ENCODE results near the gene RBM23.

Gene RBM23

GRCh38 chr14:22885975-22886374 lies 33.0 kb downstream of the RBM23 start:
- DNase-seq (ENCODE audit: low spot score) = no peak

DNA sequence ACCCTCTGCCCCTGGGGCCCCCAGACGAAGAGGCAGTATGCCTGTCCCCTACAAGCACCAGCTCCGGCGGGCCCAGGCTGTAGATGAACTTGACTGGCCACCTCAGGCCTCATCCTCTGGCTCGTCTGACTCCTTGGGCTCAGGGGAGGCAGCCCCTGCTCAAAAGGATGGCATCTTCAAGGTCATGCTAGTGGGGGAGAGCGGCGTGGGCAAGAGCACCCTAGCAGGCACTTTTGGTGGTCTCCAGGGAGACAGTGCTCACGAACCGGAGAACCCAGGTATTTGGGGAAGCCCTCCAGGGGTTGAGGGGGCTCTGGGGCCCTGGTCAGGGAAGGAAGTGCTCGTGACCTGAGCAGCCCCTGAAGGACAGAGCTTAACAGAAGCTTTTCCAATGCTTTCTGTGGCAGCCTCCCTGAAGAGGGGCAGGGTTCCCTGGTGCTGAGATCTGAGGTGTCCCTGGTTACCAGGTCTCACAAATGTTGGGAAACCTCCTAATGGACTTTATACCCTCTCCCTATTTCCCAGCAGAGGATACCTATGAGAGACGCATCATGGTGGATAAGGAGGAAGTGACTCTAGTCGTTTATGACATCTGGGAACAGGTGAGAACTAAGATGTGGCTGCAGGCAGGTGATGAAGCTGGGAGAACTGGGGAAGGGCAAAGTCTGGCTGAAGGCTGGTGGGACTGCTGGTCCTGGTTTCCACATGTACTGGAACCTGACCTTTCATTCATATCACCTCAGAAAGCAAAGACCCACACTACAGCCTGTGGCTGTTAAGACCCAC lies 34.0 kb downstream of the RBM23 start:
- no peak for DNase-seq (ENCODE audit: low spot score)

- DNase-seq (ENCODE audit: low spot score) = no peak
Observed at GRCh38 chr14:22884076-22884737, 34.7 kb downstream of the RBM23 start.

- DNase-seq (ENCODE audit: low spot score) = no peak
Observed at GRCh38 chr14:22883173-22883976, 35.6 kb downstream of the RBM23 start, which contains the start of gene REM2. TSS of gene REM2 (plus strand) at chr14:22883222. CDS start at chr14:22883288, 66 bp downstream.

DNA sequence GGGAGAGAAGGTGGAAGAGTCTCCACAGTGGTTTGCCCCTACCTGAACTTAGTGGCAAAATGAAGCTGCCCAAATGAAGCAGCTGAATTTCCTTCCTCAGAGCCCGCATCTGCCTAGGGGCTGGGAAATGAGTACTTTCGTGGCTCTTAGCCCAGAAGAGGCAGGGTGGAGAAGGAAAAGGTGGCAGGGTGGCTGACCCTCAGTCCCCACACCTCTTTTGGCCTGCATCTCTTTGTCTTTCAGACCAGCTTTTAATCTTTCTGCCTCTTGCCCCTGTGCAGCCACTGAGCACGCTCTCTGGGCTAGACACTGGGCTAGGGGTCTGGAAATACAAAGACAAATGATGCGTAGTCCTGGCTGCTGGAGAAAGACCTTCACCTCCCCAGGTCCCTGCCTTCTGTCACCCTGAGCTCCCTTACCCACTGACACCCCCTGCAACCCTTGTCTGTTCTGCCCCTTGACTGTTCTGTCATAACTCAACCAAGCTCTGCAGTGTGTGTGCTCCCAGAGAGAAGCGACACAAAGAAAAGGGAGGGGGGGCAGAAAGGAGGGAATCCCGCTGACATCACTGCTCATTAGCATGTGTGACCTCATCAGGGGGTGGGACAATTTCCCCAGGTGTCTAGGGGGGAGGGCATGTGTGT lies 36.3 kb downstream of the RBM23 start:
- DNase-seq (ENCODE audit: low spot score) = peak; percentile 59

- DNase-seq (ENCODE audit: low spot score) = no peak
Observed at GRCh38 chr14:22882064-22882463, 36.9 kb downstream of the RBM23 start.

GRCh38 chr14:22878271-22879246 lies 40.4 kb downstream of the RBM23 start:
- no peak for DNase-seq (ENCODE audit: low spot score)

DNA sequence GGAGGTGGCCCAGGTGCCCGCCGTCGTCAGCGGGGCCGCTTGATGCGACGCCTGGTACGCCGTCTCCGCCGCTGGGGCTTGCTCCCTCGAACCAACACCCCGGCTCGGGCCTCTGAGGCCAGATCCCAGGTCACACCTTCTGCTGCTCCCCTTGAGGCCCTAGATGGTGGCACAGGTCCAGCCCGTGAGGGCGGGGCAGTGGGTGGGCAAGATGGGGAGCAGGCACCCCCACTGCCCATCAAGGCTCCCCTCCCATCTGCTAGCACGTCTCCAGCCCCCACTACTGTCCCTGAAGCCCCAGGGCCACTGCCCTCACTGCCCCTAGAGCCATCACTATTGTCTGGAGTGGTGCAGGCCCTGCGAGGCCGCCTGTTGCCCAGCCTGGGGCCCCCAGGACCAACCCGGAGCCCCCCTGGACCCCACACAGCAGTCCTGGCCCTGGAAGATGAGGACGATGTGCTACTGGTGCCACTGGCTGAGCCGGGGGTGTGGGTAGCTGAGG lies 41.9 kb downstream of the RBM23 start:
- DNase-seq (ENCODE audit: low spot score) = no peak

DNA sequence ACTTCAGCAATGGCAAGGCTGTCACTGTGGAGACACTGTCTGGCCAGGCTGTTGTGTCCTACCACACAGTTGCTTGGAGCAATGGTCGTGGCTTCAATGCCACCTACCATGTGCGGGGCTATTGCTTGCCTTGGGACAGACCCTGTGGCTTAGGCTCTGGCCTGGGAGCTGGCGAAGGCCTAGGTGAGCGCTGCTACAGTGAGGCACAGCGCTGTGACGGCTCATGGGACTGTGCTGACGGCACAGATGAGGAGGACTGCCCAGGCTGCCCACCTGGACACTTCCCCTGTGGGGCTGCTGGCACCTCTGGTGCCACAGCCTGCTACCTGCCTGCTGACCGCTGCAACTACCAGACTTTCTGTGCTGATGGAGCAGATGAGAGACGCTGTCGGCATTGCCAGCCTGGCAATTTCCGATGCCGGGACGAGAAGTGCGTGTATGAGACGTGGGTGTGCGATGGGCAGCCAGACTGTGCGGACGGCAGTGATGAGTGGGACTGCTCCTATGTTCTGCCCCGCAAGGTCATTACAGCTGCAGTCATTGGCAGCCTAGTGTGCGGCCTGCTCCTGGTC lies 43.1 kb downstream of the RBM23 start:
- no peak for DNase-seq (ENCODE audit: low spot score)

DNA sequence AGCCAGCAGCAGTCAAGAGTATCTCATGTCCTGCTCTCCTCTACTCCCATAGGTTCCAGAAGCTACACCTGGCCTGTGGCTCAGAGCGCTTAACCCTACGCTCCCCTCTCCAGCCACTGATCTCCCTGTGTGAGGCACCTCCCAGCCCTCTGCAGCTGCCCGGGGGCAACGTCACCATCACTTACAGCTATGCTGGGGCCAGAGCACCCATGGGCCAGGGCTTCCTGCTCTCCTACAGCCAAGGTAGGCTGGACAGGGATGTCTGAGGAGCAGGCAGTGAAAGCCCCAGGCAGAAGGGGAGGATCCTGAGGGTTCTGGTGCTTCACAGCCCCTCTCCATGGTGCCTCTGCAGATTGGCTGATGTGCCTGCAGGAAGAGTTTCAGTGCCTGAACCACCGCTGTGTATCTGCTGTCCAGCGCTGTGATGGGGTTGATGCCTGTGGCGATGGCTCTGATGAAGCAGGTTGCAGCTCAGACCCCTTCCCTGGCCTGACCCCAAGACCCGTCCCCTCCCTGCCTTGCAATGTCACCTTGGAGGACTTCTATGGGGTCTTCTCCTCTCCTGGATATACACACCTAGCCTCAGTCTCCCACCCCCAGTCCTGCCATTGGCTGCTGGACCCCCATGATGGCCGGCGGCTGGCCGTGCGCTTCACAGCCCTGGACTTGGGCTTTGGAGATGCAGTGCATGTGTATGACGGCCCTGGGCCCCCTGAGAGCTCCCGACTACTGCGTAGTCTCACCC lies 43.8 kb downstream of the RBM23 start:
- no peak for DNase-seq (ENCODE audit: low spot score)

GRCh38 chr14:22872833-22873520 lies 46.0 kb downstream of the RBM23 start:
- DNase-seq (ENCODE audit: low spot score) = no peak

GRCh38 chr14:22872033-22872832 lies 46.7 kb downstream of the RBM23 start:
- DNase-seq (ENCODE audit: low spot score) = peak; percentile 83

GRCh38 chr14:22871224-22872032 lies 47.5 kb downstream of the RBM23 start, which contains the start of gene LRP10:
TSS of gene LRP10 (plus strand) at chr14:22871740. CDS start at chr14:22872304, 564 bp downstream.
- peak; percentile 87 for DNase-seq (ENCODE audit: low spot score)

- DNase-seq (ENCODE audit: low spot score) = no peak
Observed at GRCh38 chr14:22870811-22871223, 48.1 kb downstream of the RBM23 start.

GRCh38 chr14:22866874-22867273 lies 52.1 kb downstream of the RBM23 start:
- DNase-seq (ENCODE audit: low spot score) = no peak

- DNase-seq (ENCODE audit: low spot score) = no peak
Observed at GRCh38 chr14:22865424-22866405, 53.2 kb downstream of the RBM23 start.
